Small intestine (tissue), 7 donors: Measurements from ENCODE around the gene GABRD. TPM values are rescaled to one million over a fixed set of nuclear protein-coding genes. Genes with fewer than 3 reads are reported as not detected.

Experiments
- DNase-seq, 2 donors: peaks; one replicate each; pipeline versions ENCODE4 v3.0.0 to v3.0.0-alpha.2; 2013
- FAIRE-seq: peaks from 2 replicates; lab custom pipeline; 2012; peaks lifted over from hg19 to GRCh38; lab: Jason Lieb, UNC
- H3K27ac ChIP-seq, 3 donors: one replicate each; pipeline ENCODE4 v1.5.1; 2013; ENCODE audit warnings: low read length in 2 of 3, mild to moderate bottlenecking in 2 of 3, control low read depth in 1 of 3, inconsistent platforms in 1 of 3, low read depth in 1 of 3, moderate library complexity in 1 of 3
- H3K27me3 ChIP-seq, 3 donors: one replicate each; pipeline ENCODE4 v1.6.1; 2013; ENCODE audit warnings: low read length in 3 of 3, inconsistent platforms in 1 of 3; ENCODE audit not compliant: control insufficient read depth in 3 of 3, insufficient read depth in 3 of 3
- H3K36me3 ChIP-seq, 3 donors: one replicate each; pipeline ENCODE4 v1.6.1; 2013; ENCODE audit warnings: low read length in 3 of 3, inconsistent platforms in 1 of 3, low read depth in 1 of 3, mild to moderate bottlenecking in 1 of 3, moderate library complexity in 1 of 3; ENCODE audit not compliant: control insufficient read depth in 3 of 3, insufficient read depth in 2 of 3
- H3K4me1 ChIP-seq, 3 donors: one replicate each; pipeline ENCODE4 v1.6.1; 2013; ENCODE audit warnings: low read length in 2 of 3, inconsistent platforms in 1 of 3, low read depth in 1 of 3, mild to moderate bottlenecking in 1 of 3, moderate library complexity in 1 of 3; ENCODE audit not compliant: control insufficient read depth in 3 of 3, insufficient read depth in 2 of 3
- H3K4me3 ChIP-seq, 3 donors: one replicate each; pipeline ENCODE4 v1.5.1; 2013; ENCODE audit warnings: low read length in 3 of 3, control low read depth in 1 of 3, inconsistent platforms in 1 of 3, low read depth in 1 of 3, mild to moderate bottlenecking in 1 of 3, moderate library complexity in 1 of 3
- H3K9me3 ChIP-seq, 2 donors: one replicate each; pipeline ENCODE4 v1.6.1; 2013; ENCODE audit warnings: low read depth in 1 of 2, low read length in 1 of 2; ENCODE audit not compliant: control insufficient read depth in 2 of 2, insufficient read depth in 1 of 2
- WGBS, 3 donors: extraction: QIAGEN DNeasy Blood & Tissue Kit; methylation state at CpG; one replicate each; pipeline ENCODE4 v1.1.7; 2013; 5-methylcytosine and 5-hydroxymethylcytosine counted together
- polyA plus RNA-seq, 4 donors: library from polyadenylated mRNA; stranded (reverse) in 3 of 4; unstranded in 1 of 4; fragments of 200-250 nt in 3 of 4; fragments of 120-200 nt in 1 of 4; gene quantifications; one replicate each; pipeline versions ENCODE4 v1.2.1 to v1.2.3, GENCODE V29; 2013
- donor health status: healthy with polysubstance abuse.
- donor health status: control.
- donor health status: control.
- donor health status: Bipolar disorder and iron deficiency.
- donor health status: healthy.

GABRD gene
- polyA plus RNA-seq, 4 donors: 0.40 to 0.55 TPM; not detected in 2

GRCh38 chr1:2033165-2033564 lies 14.0 kb downstream of the GABRD start:
- no peaks in the 10 kb centered on the region for H3K4me1 ChIP-seq
- no peak overlapping the region for H3K27ac ChIP-seq
- DNase-seq (no peak), FAIRE-seq (no peak)
- WGBS, 3 donors: 62 to 74% (median 68%) methylated on average over 13 of the region's 13 CpGs
- peaks cover 0 to 13% (median 0%) of the 10 kb centered on the region in 3 donors for H3K27me3 ChIP-seq
- no peaks in the 10 kb centered on the region for H3K36me3 ChIP-seq
- peaks cover 0 to 4% of the 10 kb centered on the region in 2 donors for H3K9me3 ChIP-seq
- no peak overlapping the region for H3K4me3 ChIP-seq

DNA sequence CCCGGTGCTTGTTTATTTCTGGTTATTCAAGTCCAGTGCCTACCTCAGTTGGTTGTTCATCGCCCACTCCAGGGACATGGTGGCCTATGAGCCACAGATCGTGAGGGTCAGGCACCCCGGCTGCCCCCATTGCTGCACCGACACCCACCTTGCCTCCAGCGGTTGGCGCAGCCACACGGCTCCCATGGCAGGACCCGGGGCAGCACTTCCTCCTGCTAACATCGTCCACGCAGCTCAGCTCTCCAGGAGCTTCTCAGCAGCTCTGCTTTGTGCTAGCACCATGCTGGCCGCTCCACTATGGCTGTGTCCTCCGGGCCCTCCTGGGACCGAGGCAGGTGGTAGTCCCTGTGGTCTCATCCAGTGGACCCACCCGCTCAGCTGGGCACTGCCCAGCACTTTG lies 17.1 kb downstream of the GABRD start:
- WGBS, 3 donors: 77 to 85% (median 84%) methylated on average over 13 to 15 of the region's 15 CpGs
- H3K36me3 ChIP-seq: no peaks in the 10 kb centered on the region

GRCh38 chr1:2037314-2037979 lies 18.3 kb downstream of the GABRD start:
- Histone ChIP-seq H3K4me1 (no peaks in the 10 kb centered on the region), H3K27me3 (peaks cover 0 to 8% (median 0%) of the 10 kb centered on the region in 3 donors), H3K9me3 (peaks cover 0 to 4% of the 10 kb centered on the region in 2 donors), H3K27ac (no peak overlapping the region), H3K4me3 (no peak overlapping the region), H3K36me3 (no peaks in the 10 kb centered on the region)
- 79 to 85% (median 82%) methylated on average over 18 of the region's 18 CpGs for WGBS, 3 donors
- FAIRE-seq (no peak), DNase-seq (no peak)

More for the DNA sequence above, 17.1 kb downstream of the GABRD start:
- no peak overlapping the region for H3K4me3 ChIP-seq
- FAIRE-seq (no peak), DNase-seq (no peak)
- no peak overlapping the region for H3K27ac ChIP-seq
- H3K4me1 ChIP-seq: no peaks in the 10 kb centered on the region
- peaks cover 0 to 10% (median 0%) of the 10 kb centered on the region in 3 donors for H3K27me3 ChIP-seq
- peaks cover 0 to 4% of the 10 kb centered on the region in 2 donors for H3K9me3 ChIP-seq

GRCh38 chr1:2038229-2038628 lies 19.1 kb downstream of the GABRD start:
- no peak for DNase-seq
- H3K36me3 ChIP-seq: no peaks in the 10 kb centered on the region
- H3K9me3 ChIP-seq: peaks cover 0 to 4% of the 10 kb centered on the region in 2 donors
- no peak overlapping the region for H3K27ac ChIP-seq
- peaks cover 0 to 1% (median 0%) of the 10 kb centered on the region in 3 donors for H3K27me3 ChIP-seq
- H3K4me3 ChIP-seq: no peak overlapping the region
- peaks cover 0 to 6% (median 0%) of the 10 kb centered on the region in 3 donors for H3K4me1 ChIP-seq
- WGBS, 3 donors: 85 to 89% (median 86%) methylated on average over 8 of the region's 8 CpGs
- FAIRE-seq: no peak

- no peak for FAIRE-seq
- H3K27me3 ChIP-seq: no peaks in the 10 kb centered on the region
- H3K4me3 ChIP-seq: no peak overlapping the region
- H3K27ac ChIP-seq: no peak overlapping the region
- WGBS, 3 donors: 85 to 89% (median 86%) methylated on average over 8 of the region's 8 CpGs
- H3K4me1 ChIP-seq: peaks cover 0 to 12% (median 0%) of the 10 kb centered on the region in 3 donors
- H3K9me3 ChIP-seq: peaks cover 0 to 4% of the 10 kb centered on the region in 2 donors
- no peak for DNase-seq
- H3K36me3 ChIP-seq: no peaks in the 10 kb centered on the region
Observed at GRCh38 chr1:2039251-2039650, 20.1 kb downstream of the GABRD start.

GRCh38 chr1:2041305-2041704 lies 22.2 kb downstream of the GABRD start:
- FAIRE-seq: no peak
- Histone ChIP-seq H3K27ac (no peak overlapping the region), H3K9me3 (peaks cover 0 to 4% of the 10 kb centered on the region in 2 donors), H3K4me1 (peaks cover 0 to 27% (median 0%) of the 10 kb centered on the region in 3 donors), H3K4me3 (no peak overlapping the region), H3K27me3 (no peaks in the 10 kb centered on the region), H3K36me3 (no peaks in the 10 kb centered on the region)
- no peak for DNase-seq
- WGBS, 3 donors: 79 to 81% (median 81%) methylated on average over 13 to 15 of the region's 15 CpGs

GRCh38 chr1:2041887-2042286 lies 22.7 kb downstream of the GABRD start:
- DNase-seq (no peak), FAIRE-seq (no peak)
- Histone ChIP-seq H3K4me1 (peaks cover 0 to 33% (median 0%) of the 10 kb centered on the region in 3 donors), H3K27me3 (no peaks in the 10 kb centered on the region), H3K36me3 (no peaks in the 10 kb centered on the region), H3K4me3 (no peak overlapping the region), H3K27ac (no peak overlapping the region), H3K9me3 (peaks cover 0 to 4% of the 10 kb centered on the region in 2 donors)
- WGBS, 3 donors: 79 to 91% (median 84%) methylated on average over 4 of the region's 4 CpGs

GRCh38 chr1:2042830-2043773 lies 24.0 kb downstream of the GABRD start:
- H3K27ac ChIP-seq: no peak overlapping the region
- FAIRE-seq (no peak), DNase-seq (peak; percentile 67 to 68)
- no peaks in the 10 kb centered on the region for H3K36me3 ChIP-seq
- H3K4me1 ChIP-seq: peaks cover 3 to 45% (median 3%) of the 10 kb centered on the region in 3 donors
- H3K9me3 ChIP-seq: peaks cover 0 to under 1% of the 10 kb centered on the region in 2 donors
- peaks cover 0 to 2% (median 0%) of the 10 kb centered on the region in 3 donors for H3K27me3 ChIP-seq
- H3K4me3 ChIP-seq: no peak overlapping the region
- 25 to 65% (median 42%) methylated on average over 40 to 41 of the region's 41 CpGs for WGBS, 3 donors
